H7 (cell line): ENCODE data around the gene TSEN2. TPM values are rescaled to one million over a fixed set of nuclear protein-coding genes. Genes with fewer than 3 reads are reported as not detected.

Experiments
- DNase-seq: peaks from one replicate; pipeline ENCODE4 v3.0.0; 2012
- H3K27me3 ChIP-seq: 2 replicates; pipeline ENCODE4 v1.6.0; 2011; ENCODE audit warnings: mild to moderate bottlenecking, low read length; ENCODE audit not compliant: control insufficient read depth, insufficient read depth
- H3K36me3 ChIP-seq: replicated peaks from 2 replicates; pipeline ENCODE4 v1.5.1; 2011; ENCODE audit warnings: low read length; ENCODE audit not compliant: control insufficient read depth, insufficient read depth
- H3K4me3 ChIP-seq: 2 replicates; pipeline ENCODE4 v1.5.1; 2011; ENCODE audit warnings: low read depth, mild to moderate bottlenecking, control low read depth, low read length, moderate library complexity; ENCODE audit not compliant: insufficient read depth
- total RNA-seq: library from RNA; depleted of rRNA; stranded (reverse); fragments of >200 nt; shearing (Covaris generic); gene quantifications from 2 replicates; pipeline ENCODE4 v1.2.3, GENCODE V29; 2014

TSEN2 gene
- total RNA-seq, 1 experiment from 2014 or later = 19.3 TPM

DNA sequence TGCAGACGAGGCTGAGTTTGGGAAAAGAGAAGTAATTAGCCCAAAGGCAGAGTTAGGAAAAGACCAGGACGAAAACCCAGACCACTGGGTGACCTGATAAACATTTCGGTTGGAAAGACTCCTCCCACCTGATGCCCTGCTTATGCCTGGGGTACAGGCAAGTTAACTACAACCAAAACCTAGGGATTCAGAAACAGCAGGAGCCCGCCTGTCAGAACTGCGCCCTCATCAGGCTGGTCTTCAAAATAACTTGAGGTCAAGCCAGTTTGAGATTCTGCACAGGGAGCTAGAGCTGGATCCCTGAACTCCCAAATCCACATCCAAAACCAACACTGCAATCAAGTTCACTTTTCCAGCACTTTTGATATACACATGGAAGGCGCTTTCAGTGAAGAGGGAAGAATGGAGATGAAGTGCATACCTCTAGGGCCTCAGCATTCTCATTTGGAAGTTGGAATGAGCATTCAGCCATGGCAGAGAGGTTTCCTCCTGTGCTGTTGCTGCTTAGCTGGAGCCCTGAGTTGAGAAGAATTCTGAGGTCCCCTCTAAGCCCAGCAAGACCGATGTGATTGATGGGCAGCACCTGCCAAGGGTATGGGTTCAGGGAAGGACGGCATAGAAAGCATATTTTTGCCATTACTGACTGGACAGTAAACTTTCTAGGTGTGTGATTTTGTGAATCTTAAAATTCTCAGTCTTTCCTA is 11.6 kb downstream of the TSEN2 start:
- H3K36me3 ChIP-seq = peaks cover 21% of the 10 kb centered on the region
- no peaks in the 10 kb centered on the region for H3K27me3 ChIP-seq
- DNase-seq = peak; percentile 50
- no peak overlapping the region for H3K4me3 ChIP-seq

GRCh38 chr3:12496453-12496761 is 12.1 kb downstream of the TSEN2 start:
- no peak for DNase-seq
- H3K27me3 ChIP-seq = no peaks in the 10 kb centered on the region
- no peak overlapping the region for H3K4me3 ChIP-seq
- H3K36me3 ChIP-seq = peaks cover 21% of the 10 kb centered on the region

GRCh38 chr3:12499474-12499873 is 15.2 kb downstream of the TSEN2 start:
- no peak for DNase-seq
- Histone ChIP-seq H3K27me3 (no peaks in the 10 kb centered on the region), H3K4me3 (no peak overlapping the region), H3K36me3 (peaks cover 26% of the 10 kb centered on the region)

- Histone ChIP-seq H3K36me3 (peaks cover 27% of the 10 kb centered on the region), H3K4me3 (no peak overlapping the region), H3K27me3 (no peaks in the 10 kb centered on the region)
- DNase-seq = no peak
Observed at GRCh38 chr3:12501360-12502020, 17.2 kb downstream of the TSEN2 start.

DNA sequence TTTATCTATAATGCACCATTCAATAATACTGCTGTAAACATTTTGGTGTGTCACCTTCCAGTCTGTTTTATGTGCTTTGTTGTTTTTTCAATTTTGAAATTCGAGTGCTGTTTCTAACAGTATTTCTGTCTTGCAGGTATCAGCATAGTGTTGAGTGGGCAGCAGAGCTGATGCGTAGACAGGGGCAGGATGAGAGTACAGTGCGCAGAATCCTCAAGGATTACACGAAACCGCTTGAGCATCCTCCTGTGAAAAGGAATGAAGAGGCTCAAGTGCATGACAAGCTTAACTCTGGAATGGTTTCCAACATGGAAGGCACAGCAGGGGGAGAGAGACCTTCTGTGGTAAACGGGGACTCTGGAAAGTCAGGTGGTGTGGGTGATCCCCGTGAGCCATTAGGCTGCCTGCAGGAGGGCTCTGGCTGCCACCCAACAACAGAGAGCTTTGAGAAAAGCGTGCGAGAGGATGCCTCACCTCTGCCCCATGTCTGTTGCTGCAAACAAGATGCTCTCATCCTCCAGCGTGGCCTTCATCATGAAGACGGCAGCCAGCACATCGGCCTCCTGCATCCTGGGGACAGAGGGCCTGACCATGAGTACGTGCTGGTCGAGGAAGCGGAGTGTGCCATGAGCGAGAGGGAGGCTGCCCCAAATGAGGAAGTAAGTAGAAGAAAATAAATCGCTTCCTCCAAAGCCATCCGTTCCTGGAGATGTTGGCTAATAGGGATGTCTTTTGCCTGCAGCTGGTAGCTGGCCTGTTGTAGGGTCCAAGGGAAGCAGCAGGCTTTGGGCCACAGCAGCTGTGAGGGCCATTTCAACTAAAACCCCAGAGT is 19.1 kb downstream of the TSEN2 start:
- Histone ChIP-seq H3K27me3 (no peaks in the 10 kb centered on the region), H3K4me3 (no peak overlapping the region), H3K36me3 (peaks cover 25% of the 10 kb centered on the region)
- DNase-seq = no peak

- DNase-seq = no peak
- no peaks in the 10 kb centered on the region for H3K27me3 ChIP-seq
- no peak overlapping the region for H3K4me3 ChIP-seq
- peaks cover 16% of the 10 kb centered on the region for H3K36me3 ChIP-seq
Observed at GRCh38 chr3:12506201-12506709, 22.0 kb downstream of the TSEN2 start.

DNA sequence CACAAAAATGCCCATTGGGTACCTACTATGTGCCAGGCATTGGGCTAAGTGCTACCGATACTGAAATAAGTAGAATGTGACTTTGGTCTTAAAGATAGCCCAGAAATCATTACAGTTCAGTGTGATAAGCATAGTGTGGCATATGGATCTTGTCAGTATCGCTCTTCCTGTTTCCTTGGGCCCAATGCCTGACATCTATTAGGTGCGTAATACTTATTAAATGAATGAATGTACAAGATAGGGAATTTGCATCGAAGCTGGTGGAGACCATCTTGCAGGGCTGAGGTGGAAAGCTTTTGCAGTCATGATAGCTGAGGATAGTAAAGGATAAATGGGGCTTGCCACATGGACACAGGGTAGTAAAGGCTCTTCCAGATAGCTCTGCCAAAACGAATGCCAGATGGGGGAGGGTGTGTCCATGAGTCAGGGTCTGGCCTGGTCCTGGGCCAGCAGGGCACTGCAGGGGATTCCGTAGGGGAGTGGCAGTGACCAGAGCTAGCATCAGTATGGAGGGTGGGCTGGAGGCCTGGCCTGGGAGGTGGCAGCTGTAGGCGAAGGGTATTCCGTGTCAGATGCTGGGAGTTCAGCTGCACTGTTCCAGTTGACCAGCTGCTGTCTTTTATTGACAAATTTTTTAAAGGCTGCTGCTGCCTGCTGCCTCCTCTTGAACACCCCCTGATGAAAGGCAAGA is 23.5 kb downstream of the TSEN2 start:
- DNase-seq = no peak
- H3K36me3 ChIP-seq = peaks cover 13% of the 10 kb centered on the region
- H3K4me3 ChIP-seq = no peak overlapping the region

DNA sequence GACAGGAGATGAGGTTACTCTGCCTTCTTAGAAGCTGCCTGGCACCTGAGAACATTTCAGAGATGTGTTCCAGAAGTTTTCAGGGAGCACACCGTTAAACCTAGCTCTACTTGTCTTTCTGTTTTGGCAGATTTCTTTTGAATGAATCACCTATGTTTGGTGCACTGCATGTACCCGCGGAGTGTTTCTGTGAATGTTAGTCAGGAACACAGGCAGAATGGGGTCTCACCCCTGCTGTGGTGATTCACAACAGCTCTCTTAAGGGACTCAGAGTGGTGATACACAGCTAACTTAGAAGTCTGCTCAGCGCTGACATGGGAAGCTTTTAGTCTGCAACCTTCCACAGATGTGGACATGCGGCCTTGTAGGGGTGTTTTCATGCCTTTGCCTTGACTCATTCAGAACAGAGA is 24.0 kb downstream of the TSEN2 start:
- DNase-seq = no peak
- Histone ChIP-seq H3K36me3 (peaks cover 12% of the 10 kb centered on the region), H3K4me3 (no peak overlapping the region), H3K27me3 (no peaks in the 10 kb centered on the region)

More for the DNA sequence above, 23.5 kb downstream of the TSEN2 start:
- H3K27me3 ChIP-seq = no peaks in the 10 kb centered on the region

DNA sequence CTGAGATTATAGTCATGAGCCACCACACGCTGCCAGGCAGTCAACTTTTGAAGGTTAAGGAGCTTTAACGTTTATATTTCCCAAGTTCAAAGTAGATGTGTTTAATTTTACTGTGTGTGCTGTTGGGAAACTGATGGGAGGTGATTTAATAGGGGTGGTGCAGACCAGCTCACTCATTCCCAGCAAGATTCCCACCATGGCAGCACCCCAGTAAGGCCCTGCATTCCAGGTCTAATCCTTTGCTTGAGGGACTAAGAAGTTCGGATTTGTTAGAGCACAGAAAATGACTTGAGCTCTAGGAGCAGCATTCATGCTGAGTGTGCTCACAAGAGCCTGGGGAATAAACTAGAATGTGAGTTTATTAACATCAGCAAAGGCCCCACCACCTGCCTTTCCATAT is 25.2 kb downstream of the TSEN2 start:
- Histone ChIP-seq H3K4me3 (no peak overlapping the region), H3K27me3 (no peaks in the 10 kb centered on the region), H3K36me3 (peaks cover 8% of the 10 kb centered on the region)
- no peak for DNase-seq

- Histone ChIP-seq H3K36me3 (peaks cover 2% of the 10 kb centered on the region), H3K4me3 (no peak overlapping the region), H3K27me3 (no peaks in the 10 kb centered on the region)
- DNase-seq = no peak
Observed at GRCh38 chr3:12512534-12513118, 28.3 kb downstream of the TSEN2 start.

- H3K36me3 ChIP-seq = peaks cover 2% of the 10 kb centered on the region; the same call in 1 of the 2 replicates
- H3K27me3 ChIP-seq = no peaks in the 10 kb centered on the region
- H3K4me3 ChIP-seq = no peak overlapping the region
- DNase-seq = no peak
Observed at GRCh38 chr3:12513694-12514446, 29.6 kb downstream of the TSEN2 start.

GRCh38 chr3:12515631-12516030 is 31.4 kb downstream of the TSEN2 start:
- H3K27me3 ChIP-seq = no peaks in the 10 kb centered on the region
- H3K4me3 ChIP-seq = no peak overlapping the region
- DNase-seq = no peak
- no peaks in the 10 kb centered on the region; the same call in none of the 2 replicates for H3K36me3 ChIP-seq

GRCh38 chr3:12516873-12517272 is 32.6 kb downstream of the TSEN2 start:
- no peaks in the 10 kb centered on the region for H3K27me3 ChIP-seq
- no peak for DNase-seq
- H3K36me3 ChIP-seq = peaks cover 2% of the 10 kb centered on the region
- H3K4me3 ChIP-seq = no peak overlapping the region
